H1 (cell line): ENCODE data around the gene EXOC6.

Source experiments
- CTCF ChIP-seq, 3 experiments: IDR thresholded peaks; 1 replicate in 2 of 3; 2 replicates in 1 of 3; pipeline versions ENCODE4 v1.5.1 to v1.6.1; 2011; ENCODE audit warnings: low read length in 3 of 3, mild to moderate bottlenecking in 3 of 3, inconsistent platforms in 2 of 3, low read depth in 1 of 3, moderate library complexity in 1 of 3; ENCODE audit not compliant: insufficient read depth in 1 of 3; ENCODE audit errors: control extremely low read depth in 1 of 3
- FOSL1 ChIP-seq: IDR thresholded peaks from 2 replicates; pipeline ENCODE4 v1.6.1; 2011; ENCODE audit warnings: mild to moderate bottlenecking, low read depth, low read length, moderate library complexity; ENCODE audit not compliant: insufficient read depth
- GTF2F1 ChIP-seq: IDR thresholded peaks from 2 replicates; pipeline ENCODE4 v1.6.1; 2012; ENCODE audit warnings: low read depth, low read length, improper control_type of control experiment, borderline replicate concordance
- KDM5A ChIP-seq: fragments of 200-600 bp; IDR thresholded peaks from 2 replicates; pipeline ENCODE4 v1.7.1; 2012; ENCODE audit warnings: mild to moderate bottlenecking, low read length, inconsistent platforms, mixed read lengths
- POLR2A ChIP-seq, 2 experiments: IDR thresholded peaks; 1 replicate in 1 of 2; 2 replicates in 1 of 2; pipeline ENCODE4 v1.6.1; 2011; ENCODE audit warnings: low read depth in 2 of 2, low read length in 2 of 2, mild to moderate bottlenecking in 2 of 2; ENCODE audit errors: control extremely low read depth in 1 of 2
- RBBP5 ChIP-seq: IDR thresholded peaks from 2 replicates; pipeline ENCODE4 v1.7.1; 2012; ENCODE audit warnings: low read depth, mild to moderate bottlenecking, inconsistent platforms, low read length, moderate library complexity, borderline replicate concordance

- TF ChIP-seq POLR2A (IDR thresholded peaks at IDR 0.05; ENCODE audit: control extremely low read depth in 1 of 2, low read depth in 2 of 2, low read length in 2 of 2) (no peak), KDM5A (no peak), CTCF (IDR thresholded peaks at IDR 0.05; ENCODE audit: control extremely low read depth in 1 of 3, insufficient read depth in 1 of 3, low read depth in 1 of 3, low read length in 3 of 3) (no peak), FOSL1 (no peak), RBBP5 (no peak), GTF2F1 (no peak)
These were observed 231.5 kb downstream of the EXOC6 start for GRCh38 chr10:93079663-93080349.
